Neural cell (in vitro differentiated cells): Measurements from ENCODE around the gene GSN.

Source experiments
- EZH2 ChIP-seq: fragments of 200-600, 300-800 bp; shearing (Covaris generic), sonication (generic); IDR thresholded peaks from 2 replicates; pipeline ENCODE4 v1.6.1; 2014; ENCODE audit warnings: antibody characterized with exemption, low read length, borderline replicate concordance, mild to moderate bottlenecking; ENCODE audit not compliant: insufficient read depth, poor library complexity, severe bottlenecking
- POLR2AphosphoS5 ChIP-seq: IDR thresholded peaks from 2 replicates; pipeline ENCODE4 v1.6.1; 2012
- RAD21 ChIP-seq: fragments of 450-650 bp; conservative IDR thresholded peaks from 2 replicates; pipeline ENCODE4 v1.6.1; 2014; ENCODE audit warnings: antibody characterized with exemption, mild to moderate bottlenecking, moderate library complexity
- SMC3 ChIP-seq: fragments of 450-650 bp; conservative IDR thresholded peaks from 2 replicates; pipeline ENCODE4 v1.6.1; 2014; ENCODE audit warnings: antibody characterized with exemption, mild to moderate bottlenecking, moderate library complexity; ENCODE audit not compliant: poor library complexity
- TAF1 ChIP-seq: IDR thresholded peaks from 2 replicates; pipeline ENCODE4 v1.6.1; 2012; ENCODE audit warnings: low read depth
- TF ChIP-seq, protein P1 (sequence below): fragments of 450-650 bp; IDR thresholded peaks from 2 replicates; pipeline ENCODE4 v1.5.1; 2014; ENCODE audit warnings: antibody characterized with exemption, mild to moderate bottlenecking, moderate library complexity; ENCODE audit not compliant: poor library complexity, severe bottlenecking
- TF ChIP-seq, protein P2 (sequence below): IDR thresholded peaks from 2 replicates; pipeline ENCODE4 v1.6.1; 2012; ENCODE audit warnings: borderline replicate concordance

DNA sequence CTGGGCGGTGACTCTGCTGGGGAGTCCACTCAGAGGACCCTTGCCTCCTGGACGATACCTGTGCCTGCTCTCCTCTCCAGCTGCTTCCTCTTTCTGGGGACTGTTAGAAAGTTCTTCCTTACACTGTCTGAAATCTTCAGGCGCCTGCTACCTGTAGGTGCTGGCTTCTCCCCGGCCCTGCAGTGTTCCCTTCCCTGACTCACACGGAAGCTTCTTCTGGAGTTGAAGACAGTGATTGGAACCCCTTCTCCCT, 562 bp downstream of the GSN start:
- TF ChIP-seq, protein P1, sequence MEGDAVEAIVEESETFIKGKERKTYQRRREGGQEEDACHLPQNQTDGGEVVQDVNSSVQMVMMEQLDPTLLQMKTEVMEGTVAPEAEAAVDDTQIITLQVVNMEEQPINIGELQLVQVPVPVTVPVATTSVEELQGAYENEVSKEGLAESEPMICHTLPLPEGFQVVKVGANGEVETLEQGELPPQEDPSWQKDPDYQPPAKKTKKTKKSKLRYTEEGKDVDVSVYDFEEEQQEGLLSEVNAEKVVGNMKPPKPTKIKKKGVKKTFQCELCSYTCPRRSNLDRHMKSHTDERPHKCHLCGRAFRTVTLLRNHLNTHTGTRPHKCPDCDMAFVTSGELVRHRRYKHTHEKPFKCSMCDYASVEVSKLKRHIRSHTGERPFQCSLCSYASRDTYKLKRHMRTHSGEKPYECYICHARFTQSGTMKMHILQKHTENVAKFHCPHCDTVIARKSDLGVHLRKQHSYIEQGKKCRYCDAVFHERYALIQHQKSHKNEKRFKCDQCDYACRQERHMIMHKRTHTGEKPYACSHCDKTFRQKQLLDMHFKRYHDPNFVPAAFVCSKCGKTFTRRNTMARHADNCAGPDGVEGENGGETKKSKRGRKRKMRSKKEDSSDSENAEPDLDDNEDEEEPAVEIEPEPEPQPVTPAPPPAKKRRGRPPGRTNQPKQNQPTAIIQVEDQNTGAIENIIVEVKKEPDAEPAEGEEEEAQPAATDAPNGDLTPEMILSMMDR: no peak
- TF ChIP-seq EZH2: no peak
- TF ChIP-seq POLR2AphosphoS5: no peak
- TF ChIP-seq, protein P2, sequence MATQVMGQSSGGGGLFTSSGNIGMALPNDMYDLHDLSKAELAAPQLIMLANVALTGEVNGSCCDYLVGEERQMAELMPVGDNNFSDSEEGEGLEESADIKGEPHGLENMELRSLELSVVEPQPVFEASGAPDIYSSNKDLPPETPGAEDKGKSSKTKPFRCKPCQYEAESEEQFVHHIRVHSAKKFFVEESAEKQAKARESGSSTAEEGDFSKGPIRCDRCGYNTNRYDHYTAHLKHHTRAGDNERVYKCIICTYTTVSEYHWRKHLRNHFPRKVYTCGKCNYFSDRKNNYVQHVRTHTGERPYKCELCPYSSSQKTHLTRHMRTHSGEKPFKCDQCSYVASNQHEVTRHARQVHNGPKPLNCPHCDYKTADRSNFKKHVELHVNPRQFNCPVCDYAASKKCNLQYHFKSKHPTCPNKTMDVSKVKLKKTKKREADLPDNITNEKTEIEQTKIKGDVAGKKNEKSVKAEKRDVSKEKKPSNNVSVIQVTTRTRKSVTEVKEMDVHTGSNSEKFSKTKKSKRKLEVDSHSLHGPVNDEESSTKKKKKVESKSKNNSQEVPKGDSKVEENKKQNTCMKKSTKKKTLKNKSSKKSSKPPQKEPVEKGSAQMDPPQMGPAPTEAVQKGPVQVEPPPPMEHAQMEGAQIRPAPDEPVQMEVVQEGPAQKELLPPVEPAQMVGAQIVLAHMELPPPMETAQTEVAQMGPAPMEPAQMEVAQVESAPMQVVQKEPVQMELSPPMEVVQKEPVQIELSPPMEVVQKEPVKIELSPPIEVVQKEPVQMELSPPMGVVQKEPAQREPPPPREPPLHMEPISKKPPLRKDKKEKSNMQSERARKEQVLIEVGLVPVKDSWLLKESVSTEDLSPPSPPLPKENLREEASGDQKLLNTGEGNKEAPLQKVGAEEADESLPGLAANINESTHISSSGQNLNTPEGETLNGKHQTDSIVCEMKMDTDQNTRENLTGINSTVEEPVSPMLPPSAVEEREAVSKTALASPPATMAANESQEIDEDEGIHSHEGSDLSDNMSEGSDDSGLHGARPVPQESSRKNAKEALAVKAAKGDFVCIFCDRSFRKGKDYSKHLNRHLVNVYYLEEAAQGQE: no peak
- no peak for TF ChIP-seq RAD21
- no peak for TF ChIP-seq TAF1
- TF ChIP-seq SMC3: no peak
